Measurements from ENCODE around the gene C3orf33.

- TF ChIP-seq CTCF (IDR thresholded peaks at IDR 0.05) (no peak), POLR2A (IDR thresholded peaks at IDR 0.05) (no peak)
Observed at GRCh38 chr3:155785662-155786295, 20.3 kb downstream of the C3orf33 start.

Measured in uterus (tissue), 2 donors.